Measurements from ENCODE around the gene SPAG6. TPM values are rescaled to one million over a fixed set of nuclear protein-coding genes. Genes with fewer than 3 reads are reported as not detected.
"Not testable (repeated sequence)": the region's sequence is repeated elsewhere in the genome, so short reads cannot be mapped to it uniquely, and the experiment has no call there.

Gene SPAG6
- under 1 TPM in 1 of 2 donors, not detected in 1; 0.36 TPM for total RNA-seq
- not detected for polyA plus RNA-seq
- long read RNA-seq, donor 1, result 0 reads
- long read RNA-seq, donor 2, result 0 reads

DNA sequence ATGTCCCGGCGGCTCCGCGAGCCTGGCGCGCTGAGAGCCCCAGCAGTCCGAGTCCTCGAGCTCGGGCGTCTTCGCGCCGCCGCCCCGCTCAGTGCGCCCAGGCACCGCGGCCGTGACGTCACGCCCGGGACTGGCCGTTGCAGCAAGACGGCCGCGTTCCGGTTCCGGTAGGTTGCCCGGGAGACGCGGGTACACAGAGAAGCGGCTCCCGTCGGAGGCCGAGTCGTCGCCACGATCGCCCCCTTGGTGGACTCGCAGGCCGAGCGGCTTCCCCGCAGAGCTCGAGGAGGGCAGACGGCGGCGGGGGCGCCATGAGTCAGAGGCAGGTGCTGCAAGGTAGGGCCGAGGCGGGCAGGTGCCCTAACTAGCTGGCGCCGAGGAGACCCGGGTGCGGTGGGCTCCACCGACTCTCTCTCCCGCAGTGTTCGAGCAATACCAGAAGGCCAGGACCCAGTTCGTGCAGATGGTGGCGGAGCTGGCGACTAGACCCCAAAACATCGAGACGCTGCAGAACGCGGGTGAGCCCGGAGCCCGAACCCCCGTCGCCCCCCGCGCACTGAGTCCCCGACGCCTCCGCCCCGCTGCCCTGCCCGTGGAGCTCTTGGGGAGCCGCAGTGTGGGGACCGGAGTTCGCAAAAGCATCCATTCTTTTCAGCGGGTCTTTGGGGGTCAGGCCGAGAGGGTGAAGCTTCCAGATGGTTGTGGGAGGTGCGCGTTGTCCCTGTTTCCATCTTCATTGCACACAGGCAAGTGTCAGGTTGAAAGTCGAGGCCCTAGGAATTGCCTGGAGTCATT, at the start of gene SPAG6:
Gene SPAG6, plus strand, starts transcription at position 196 of the 795 bp plus-strand sequence. Its CDS starts 116 bp downstream, at position 312.
- WGBS, 2 donors, result 4 to 6% methylated on average over 82 to 83 of the region's 83 CpGs
- Histone ChIP-seq H3K27ac (ENCODE audit: low read depth in 1 of 2, low read length in 2 of 2) (no peak within 1 kb of the TSS), H3K36me3 (ENCODE audit: control insufficient read depth in 1 of 2, insufficient read depth in 2 of 2, low read length in 1 of 2) (no peaks in the 10 kb centered on the region), H3K9me3 (ENCODE audit: control insufficient read depth, low read length) (peaks cover 1% of the 10 kb centered on the region), H3K4me1 (ENCODE audit: control insufficient read depth in 1 of 2, insufficient read depth in 2 of 2, low read length in 2 of 2) (no peaks in the 10 kb centered on the region), H3K27me3 (ENCODE audit: control insufficient read depth in 1 of 2, insufficient read depth in 2 of 2, low read length in 1 of 2) (peaks cover 0 to 2% of the 10 kb centered on the region in 2 donors), H3K4me3 (ENCODE audit: low read length in 2 of 2) (no peak within 1 kb of the TSS)
- intact Hi-C loops (cut with DNase I), result loop anchor here (10.0 kb wide), 2 partner anchors 719 to 749 kb away; partner anchors contain the start of gene MSRB2 (in 2 of the 2)
- ATAC-seq (ENCODE audit: low FRiP score) (no peak), DNase-seq (peak; percentile 74 to 86)

DNA sequence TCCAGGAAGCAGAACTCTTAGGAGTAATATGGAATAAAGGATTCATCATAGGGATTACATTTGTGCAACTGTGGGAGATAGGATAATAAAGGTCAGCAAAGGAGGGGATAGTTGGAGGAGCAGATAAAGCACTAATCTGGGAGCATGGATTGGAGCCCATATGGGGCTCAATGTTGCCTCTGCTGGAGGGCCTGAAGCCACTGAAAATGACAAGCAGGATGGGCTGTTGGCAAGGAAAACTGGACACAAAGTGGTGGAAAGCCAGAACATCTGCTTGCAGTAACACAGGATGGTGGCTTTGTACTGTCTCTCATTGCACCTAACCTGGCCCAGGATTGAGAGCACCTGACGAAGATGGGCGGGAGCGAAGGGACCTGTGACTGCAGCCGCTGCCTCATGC, 44.1 kb upstream of the SPAG6 start:
- Histone ChIP-seq H3K9me3 (ENCODE audit: control insufficient read depth, low read length) (peaks cover 4% of the 10 kb centered on the region), H3K36me3 (ENCODE audit: control insufficient read depth in 1 of 2, insufficient read depth in 2 of 2, low read length in 1 of 2) (no peaks in the 10 kb centered on the region), H3K4me3 (ENCODE audit: low read length in 2 of 2) (no peak overlapping the region), H3K4me1 (ENCODE audit: control insufficient read depth in 1 of 2, insufficient read depth in 2 of 2, low read length in 2 of 2) (no peaks in the 10 kb centered on the region), H3K27ac (ENCODE audit: low read depth in 1 of 2, low read length in 2 of 2) (no peak overlapping the region), H3K27me3 (ENCODE audit: control insufficient read depth in 1 of 2, insufficient read depth in 2 of 2, low read length in 1 of 2) (no peaks in the 10 kb centered on the region)
- ATAC-seq (ENCODE audit: low FRiP score) (no peak), DNase-seq (no peak)
- 97 to 100% methylated on average over 4 of the region's 4 CpGs for WGBS, 2 donors
- intact Hi-C loops (cut with DNase I), result no loop called here

DNA sequence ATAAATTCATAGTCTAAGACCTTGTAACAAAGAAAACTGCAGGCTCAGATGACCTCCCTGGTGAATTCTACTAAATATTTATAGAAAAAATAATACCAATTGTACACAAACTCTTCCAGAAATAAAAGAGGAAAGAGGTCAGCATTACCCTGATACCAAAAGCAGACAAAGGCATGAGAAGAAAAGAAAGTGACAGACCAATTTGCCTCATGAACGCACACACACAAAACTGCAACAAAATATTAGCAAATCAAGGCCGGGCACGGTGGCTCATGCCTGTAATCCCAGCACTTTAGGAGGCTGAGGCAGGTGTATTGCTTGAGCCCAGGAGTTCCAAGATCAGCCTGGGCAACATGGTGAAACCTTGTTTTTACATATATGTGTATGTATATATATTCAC, 41.8 kb upstream of the SPAG6 start:
- no peaks in the 10 kb centered on the region for H3K4me1 ChIP-seq (ENCODE audit: control insufficient read depth in 1 of 2, insufficient read depth in 2 of 2, low read length in 2 of 2)
- intact Hi-C loops (cut with DNase I), result no loop called here
- no peak overlapping the region for H3K27ac ChIP-seq (ENCODE audit: low read depth in 1 of 2, low read length in 2 of 2)
- ATAC-seq (ENCODE audit: low FRiP score), result no peak
- no peaks in the 10 kb centered on the region for H3K36me3 ChIP-seq (ENCODE audit: control insufficient read depth in 1 of 2, insufficient read depth in 2 of 2, low read length in 1 of 2)
- no peak for DNase-seq
- H3K9me3 ChIP-seq (ENCODE audit: control insufficient read depth, low read length), result peaks cover 3% of the 10 kb centered on the region
- no peak overlapping the region for H3K4me3 ChIP-seq (ENCODE audit: low read length in 2 of 2)
- H3K27me3 ChIP-seq (ENCODE audit: control insufficient read depth in 1 of 2, insufficient read depth in 2 of 2, low read length in 1 of 2), result no peaks in the 10 kb centered on the region
- WGBS, 2 donors, result 95 to 96% methylated on average over 3 of the region's 3 CpGs

DNA sequence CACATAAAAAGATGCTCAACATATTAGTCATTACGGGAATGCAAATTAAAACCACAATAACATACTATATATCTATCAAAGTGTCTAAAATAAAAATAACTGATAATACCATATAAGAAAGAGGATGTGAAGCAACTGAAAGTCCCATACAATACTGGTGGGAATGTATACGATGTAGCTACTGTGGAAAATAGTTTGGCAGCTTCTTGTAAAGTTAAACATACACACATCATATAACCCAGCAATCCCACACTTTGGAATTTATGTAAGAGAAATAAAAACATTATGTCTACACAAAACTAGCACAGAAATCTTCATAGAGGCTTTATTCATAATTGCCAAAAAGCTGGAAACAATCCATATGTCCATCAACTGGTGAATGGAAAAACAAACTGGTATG, 39.6 kb upstream of the SPAG6 start:
- no peaks in the 10 kb centered on the region for H3K36me3 ChIP-seq (ENCODE audit: control insufficient read depth in 1 of 2, insufficient read depth in 2 of 2, low read length in 1 of 2)
- DNase-seq, result no peak
- intact Hi-C loops (cut with DNase I), result no loop called here
- no peak for ATAC-seq (ENCODE audit: low FRiP score)
- H3K9me3 ChIP-seq (ENCODE audit: control insufficient read depth, low read length), result peaks cover 3% of the 10 kb centered on the region
- H3K4me1 ChIP-seq (ENCODE audit: control insufficient read depth in 1 of 2, insufficient read depth in 2 of 2, low read length in 2 of 2), result no peaks in the 10 kb centered on the region
- WGBS, 2 donors, result 50 to 56% methylated on average over 2 of the region's 2 CpGs
- no peak overlapping the region for H3K4me3 ChIP-seq (ENCODE audit: low read length in 2 of 2)
- H3K27me3 ChIP-seq (ENCODE audit: control insufficient read depth in 1 of 2, insufficient read depth in 2 of 2, low read length in 1 of 2), result no peaks in the 10 kb centered on the region
- no peak overlapping the region for H3K27ac ChIP-seq (ENCODE audit: low read depth in 1 of 2, low read length in 2 of 2)

DNA sequence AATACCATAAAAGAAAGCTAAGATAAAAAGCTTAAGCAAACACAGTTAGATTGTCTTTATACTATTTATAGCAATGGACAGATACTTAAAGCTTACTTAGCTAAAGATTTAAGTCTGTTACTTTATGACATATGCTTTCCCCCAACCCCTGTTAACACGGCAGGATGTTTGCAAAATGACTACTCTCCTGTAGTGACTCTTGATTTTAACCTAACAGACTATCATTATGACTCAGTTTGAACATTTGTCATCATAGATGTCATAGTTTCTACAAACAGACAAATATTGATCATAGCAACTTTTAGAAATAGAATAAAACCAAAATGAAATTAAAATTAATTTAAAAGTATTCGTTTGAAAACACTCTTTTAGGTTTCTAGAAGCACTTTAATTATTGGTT, 36.9 kb upstream of the SPAG6 start:
- no peak for DNase-seq
- 82 to 86% methylated on average over 2 of the region's 2 CpGs for WGBS, 2 donors
- no peaks in the 10 kb centered on the region for H3K9me3 ChIP-seq (ENCODE audit: control insufficient read depth, low read length)
- H3K4me3 ChIP-seq (ENCODE audit: low read length in 2 of 2), result no peak overlapping the region
- intact Hi-C loops (cut with DNase I), result no loop called here
- no peaks in the 10 kb centered on the region for H3K27me3 ChIP-seq (ENCODE audit: control insufficient read depth in 1 of 2, insufficient read depth in 2 of 2, low read length in 1 of 2)
- ATAC-seq (ENCODE audit: low FRiP score), result no peak
- no peak overlapping the region for H3K27ac ChIP-seq (ENCODE audit: low read depth in 1 of 2, low read length in 2 of 2)
- H3K36me3 ChIP-seq (ENCODE audit: control insufficient read depth in 1 of 2, insufficient read depth in 2 of 2, low read length in 1 of 2), result no peaks in the 10 kb centered on the region
- no peaks in the 10 kb centered on the region for H3K4me1 ChIP-seq (ENCODE audit: control insufficient read depth in 1 of 2, insufficient read depth in 2 of 2, low read length in 2 of 2)

DNA sequence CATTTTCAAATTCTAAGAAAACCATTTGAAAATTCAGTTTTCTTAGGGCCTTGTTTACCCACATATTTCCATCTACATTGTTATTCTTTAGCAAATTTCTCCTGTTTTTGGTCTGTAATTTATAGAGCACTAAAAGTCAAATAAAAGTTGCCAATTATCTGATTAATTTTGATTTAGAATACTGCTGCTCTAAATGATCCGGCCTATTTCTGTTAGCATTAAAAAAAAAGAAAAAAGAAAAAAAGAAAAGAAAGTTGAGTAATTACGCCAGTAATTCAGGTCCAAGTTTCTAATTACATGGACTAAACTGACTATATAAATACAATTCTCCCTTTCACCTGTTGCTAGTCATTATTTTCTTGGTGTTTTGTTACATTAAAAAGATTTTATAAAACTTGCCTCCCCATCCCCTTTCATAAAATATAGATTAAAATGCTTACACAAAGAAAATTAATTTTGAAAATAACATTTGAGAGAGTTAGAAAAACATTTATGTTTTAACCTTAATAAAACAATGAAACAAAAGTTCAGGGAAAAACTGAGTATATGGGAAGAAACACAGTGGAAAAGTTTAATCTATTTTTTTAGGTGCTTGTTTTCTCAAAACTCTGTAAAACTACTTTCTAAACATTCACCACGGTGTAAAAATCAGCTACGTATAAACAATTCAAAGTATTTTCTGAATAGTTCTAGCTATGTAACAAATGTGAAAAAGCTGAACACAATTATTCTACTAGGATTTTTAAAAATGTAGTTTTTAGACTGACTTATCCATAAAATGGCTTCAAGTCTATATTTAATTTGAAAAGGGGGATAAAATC, 35.9 kb upstream of the SPAG6 start:
- Histone ChIP-seq H3K27ac (ENCODE audit: low read depth in 1 of 2, low read length in 2 of 2) (no peak overlapping the region), H3K27me3 (ENCODE audit: control insufficient read depth in 1 of 2, insufficient read depth in 2 of 2, low read length in 1 of 2) (no peaks in the 10 kb centered on the region), H3K36me3 (ENCODE audit: control insufficient read depth in 1 of 2, insufficient read depth in 2 of 2, low read length in 1 of 2) (no peaks in the 10 kb centered on the region), H3K9me3 (ENCODE audit: control insufficient read depth, low read length) (no peaks in the 10 kb centered on the region), H3K4me1 (ENCODE audit: control insufficient read depth in 1 of 2, insufficient read depth in 2 of 2, low read length in 2 of 2) (no peaks in the 10 kb centered on the region), H3K4me3 (ENCODE audit: low read length in 2 of 2) (no peak overlapping the region)
- WGBS, 2 donors, result 96 to 97% methylated on average over 4 of the region's 4 CpGs
- DNase-seq (no peak), ATAC-seq (ENCODE audit: low FRiP score) (no peak)
- intact Hi-C loops (cut with DNase I), result no loop called here

DNA sequence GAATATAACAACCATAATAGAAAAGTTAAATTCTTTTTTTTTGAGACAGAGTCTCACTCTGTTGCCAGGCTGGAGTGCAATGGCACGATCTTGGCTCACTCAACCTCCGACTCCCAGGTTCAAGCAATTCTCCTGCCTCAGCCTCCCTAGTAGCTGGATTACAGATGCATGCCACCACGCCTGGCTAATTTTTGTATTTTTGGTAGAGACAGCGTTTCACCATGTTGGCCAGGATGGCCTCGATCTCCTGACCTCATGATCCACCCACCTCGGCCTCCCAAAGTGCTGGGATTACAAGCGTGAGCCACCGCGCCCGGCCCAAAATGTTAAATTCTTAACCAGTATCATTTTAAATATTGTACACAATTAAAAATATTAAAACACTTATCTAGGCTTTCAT, 35.3 kb upstream of the SPAG6 start:
- ATAC-seq (ENCODE audit: low FRiP score); H3K9me3 ChIP-seq (ENCODE audit: control insufficient read depth, low read length); H3K27me3 ChIP-seq (ENCODE audit: control insufficient read depth in 1 of 2, insufficient read depth in 2 of 2, low read length in 1 of 2); H3K27ac ChIP-seq (ENCODE audit: low read depth in 1 of 2, low read length in 2 of 2); intact Hi-C loops (cut with DNase I); H3K4me3 ChIP-seq (ENCODE audit: low read length in 2 of 2); H3K4me1 ChIP-seq (ENCODE audit: control insufficient read depth in 1 of 2, insufficient read depth in 2 of 2, low read length in 2 of 2); DNase-seq; H3K36me3 ChIP-seq (ENCODE audit: control insufficient read depth in 1 of 2, insufficient read depth in 2 of 2, low read length in 1 of 2): not testable (repeated sequence)
- 97% methylated on average over 10 of the region's 10 CpGs for WGBS, 2 donors

DNA sequence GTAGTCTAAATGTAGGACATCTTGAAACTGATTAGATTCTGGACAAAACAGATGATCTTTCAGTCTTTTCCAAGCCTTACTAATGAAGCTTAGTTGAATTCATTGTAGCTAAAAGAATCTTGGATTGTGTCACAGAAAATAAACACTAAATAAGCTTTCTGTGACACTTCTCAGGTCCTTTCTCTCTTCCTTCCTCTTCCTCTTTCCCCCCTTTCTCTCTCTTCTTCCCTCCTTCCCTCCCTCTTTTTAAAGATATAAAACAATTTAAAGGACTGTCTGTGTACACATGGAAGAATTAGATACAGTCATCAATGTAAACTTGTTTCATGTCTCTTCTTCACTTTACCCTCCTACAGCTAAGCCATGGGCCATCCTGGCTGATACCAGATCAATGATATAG, 34.4 kb upstream of the SPAG6 start:
- H3K4me1 ChIP-seq (ENCODE audit: control insufficient read depth in 1 of 2, insufficient read depth in 2 of 2, low read length in 2 of 2), result no peaks in the 10 kb centered on the region
- H3K9me3 ChIP-seq (ENCODE audit: control insufficient read depth, low read length), result no peaks in the 10 kb centered on the region
- H3K27me3 ChIP-seq (ENCODE audit: control insufficient read depth in 1 of 2, insufficient read depth in 2 of 2, low read length in 1 of 2), result no peaks in the 10 kb centered on the region
- H3K27ac ChIP-seq (ENCODE audit: low read depth in 1 of 2, low read length in 2 of 2), result no peak overlapping the region
- no peak overlapping the region for H3K4me3 ChIP-seq (ENCODE audit: low read length in 2 of 2)
- intact Hi-C loops (cut with DNase I), result no loop called here
- DNase-seq (no peak), ATAC-seq (ENCODE audit: low FRiP score) (no peak)
- H3K36me3 ChIP-seq (ENCODE audit: control insufficient read depth in 1 of 2, insufficient read depth in 2 of 2, low read length in 1 of 2), result no peaks in the 10 kb centered on the region

Data from aorta (tissue), 5 donors.